CD14-positive monocyte (primary cell): Measurements from ENCODE around the gene BRSK2. TPM values are rescaled to one million over a fixed set of nuclear protein-coding genes. Genes with fewer than 3 reads are reported as not detected.

Source experiments
- DNase-seq, 3 donors: peaks; one replicate each; pipeline ENCODE4 v3.0.0-alpha.2; 2011 to 2022
- H2AFZ ChIP-seq: 2 replicates; pipeline ENCODE4 v1.6.0; 2012; ENCODE audit warnings: mild to moderate bottlenecking, low read depth, low read length, inconsistent platforms; ENCODE audit not compliant: insufficient read depth, poor library complexity, severe bottlenecking
- H3K27ac ChIP-seq, 2 donors: 1 replicate in 1 of 2; 2 replicates in 1 of 2; pipeline ENCODE4 v1.5.1; 2012 to 2013; ENCODE audit warnings: low read length in 2 of 2, control low read depth in 1 of 2, inconsistent platforms in 1 of 2, low read depth in 1 of 2, mild to moderate bottlenecking in 1 of 2
- H3K27me3 ChIP-seq, 2 donors: one replicate each; pipeline versions ENCODE4 v1.6.0 to v1.6.1; 2011 to 2013; ENCODE audit warnings: low read length in 2 of 2; ENCODE audit not compliant: control insufficient read depth in 2 of 2, insufficient read depth in 2 of 2
- H3K36me3 ChIP-seq, 2 donors: replicated peaks in 1 of 2; 1 replicate in 1 of 2; 2 replicates in 1 of 2; pipeline versions ENCODE4 v1.5.1 to v1.6.1; 2012 to 2013; ENCODE audit warnings: low read length in 2 of 2, control low read depth in 1 of 2, inconsistent platforms in 1 of 2, mild to moderate bottlenecking in 1 of 2; ENCODE audit not compliant: insufficient read depth in 2 of 2, control insufficient read depth in 1 of 2
- H3K4me1 ChIP-seq, 2 donors: 1 replicate in 1 of 2; 2 replicates in 1 of 2; pipeline versions ENCODE4 v1.5.1 to v1.6.1; 2012 to 2013; ENCODE audit warnings: low read length in 2 of 2, control low read depth in 1 of 2, inconsistent platforms in 1 of 2, mild to moderate bottlenecking in 1 of 2, moderate library complexity in 1 of 2; ENCODE audit not compliant: insufficient read depth in 2 of 2, control insufficient read depth in 1 of 2
- H3K4me2 ChIP-seq: replicated peaks from 2 replicates; pipeline ENCODE3; 2012; ENCODE audit warnings: low read length, moderate library complexity, mild to moderate bottlenecking; ENCODE audit not compliant: poor library complexity, severe bottlenecking; ENCODE audit errors: extremely low read depth
- H3K4me3 ChIP-seq, 3 experiments: fragments of 200-600 bp in 1 of 3; sonication (generic) in 1 of 3; replicated peaks in 1 of 3; 1 replicate in 2 of 3; 2 replicates in 1 of 3; pipeline ENCODE4 v1.5.1; 2011 to 2013; ENCODE audit warnings: low read length in 3 of 3, mild to moderate bottlenecking in 3 of 3, control low read depth in 2 of 3, low read depth in 2 of 3, inconsistent platforms in 1 of 3, moderate library complexity in 1 of 3
- H3K79me2 ChIP-seq: 2 replicates; pipeline ENCODE4 v1.6.0; 2012; ENCODE audit warnings: mild to moderate bottlenecking, control low read depth, inconsistent platforms, low read length, moderate library complexity; ENCODE audit not compliant: insufficient read depth
- H3K9ac ChIP-seq: 2 replicates; pipeline ENCODE4 v1.6.0; 2017; ENCODE audit warnings: low read length, mild to moderate bottlenecking; ENCODE audit not compliant: insufficient read depth, poor library complexity, severe bottlenecking
- H3K9me3 ChIP-seq, 2 donors: replicated peaks in 1 of 2; 1 replicate in 1 of 2; 2 replicates in 1 of 2; pipeline versions ENCODE4 v1.5.1 to v1.6.1; 2012 to 2013; ENCODE audit warnings: low read length in 2 of 2, control low read depth in 1 of 2; ENCODE audit not compliant: control insufficient read depth in 1 of 2, insufficient read depth in 1 of 2
- H4K20me1 ChIP-seq: 2 replicates; pipeline ENCODE4 v1.6.0; 2012; ENCODE audit warnings: mild to moderate bottlenecking, low read length, control low read depth, moderate library complexity; ENCODE audit not compliant: insufficient read depth
- H3K27ac Mint-ChIP-seq, 7 donors: one replicate each; pipeline ENCODE4 v1.8.0; 2020; ENCODE audit warnings: mild to moderate bottlenecking in 7 of 7, mixed read lengths in 7 of 7, moderate library complexity in 6 of 7, inconsistent platforms in 2 of 7
- H3K27me3 Mint-ChIP-seq, 3 donors: one replicate each; pipeline ENCODE4 v1.8.0; 2021 to 2022; ENCODE audit warnings: low read depth in 3 of 3, mild to moderate bottlenecking in 3 of 3, mixed read lengths in 3 of 3, moderate library complexity in 3 of 3, inconsistent platforms in 1 of 3
- H3K36me3 Mint-ChIP-seq, 2 donors: one replicate each; pipeline ENCODE4 v1.8.0; 2020; ENCODE audit warnings: mixed read lengths in 2 of 2, inconsistent platforms in 1 of 2, mild to moderate bottlenecking in 1 of 2
- H3K4me1 Mint-ChIP-seq: one replicate; pipeline ENCODE4 v1.8.0; 2020; ENCODE audit warnings: mild to moderate bottlenecking, mixed read lengths
- H3K4me3 Mint-ChIP-seq, 2 donors: one replicate each; pipeline ENCODE4 v1.8.0; 2020; ENCODE audit warnings: mild to moderate bottlenecking in 2 of 2, mixed read lengths in 2 of 2, moderate library complexity in 1 of 2
- H3K9me3 Mint-ChIP-seq, 7 donors: one replicate each; pipeline ENCODE4 v1.8.0; 2020 to 2022; ENCODE audit warnings: mixed read lengths in 7 of 7, mild to moderate bottlenecking in 6 of 7, moderate library complexity in 6 of 7, inconsistent platforms in 2 of 7
- WGBS: methylation state at CpG from one replicate; pipeline ENCODE4 v1.1.5; 2013; ENCODE audit warnings: missing lambda C conversion rate; ENCODE audit not compliant: insufficient coverage; 5-methylcytosine and 5-hydroxymethylcytosine counted together
- intact Hi-C, 2 donors: fragments of 100-400 bp; cut with micrococcal nuclease; formaldehyde crosslinking; loops; one replicate each; pipeline versions ENCODE4 v1.15.0 to v1.15.1; 2023
- polyA plus RNA-seq, 3 donors: library from polyadenylated mRNA; depleted of rRNA in 1 of 3; unstranded in 2 of 3; stranded (reverse) in 1 of 3; fragments of 300-500 nt in 2 of 3; fragments of >200 nt in 1 of 3; fragmentation: Illumina TruSeq in 2 of 3; gene quantifications; 1 replicate in 2 of 3; 2 replicates in 1 of 3; pipeline ENCODE4 v1.2.3, GENCODE V29; 2012 to 2021
- TF ChIP-seq, protein P1 (sequence below): fragments of 200-600 bp; IDR thresholded peaks from one replicate; pipeline ENCODE4 v1.8.0; 2022; ENCODE audit warnings: antibody characterized with exemption, mild to moderate bottlenecking

BRSK2 gene
- polyA plus RNA-seq, 3 donors, result 0.13 TPM; not detected in 2

DNA sequence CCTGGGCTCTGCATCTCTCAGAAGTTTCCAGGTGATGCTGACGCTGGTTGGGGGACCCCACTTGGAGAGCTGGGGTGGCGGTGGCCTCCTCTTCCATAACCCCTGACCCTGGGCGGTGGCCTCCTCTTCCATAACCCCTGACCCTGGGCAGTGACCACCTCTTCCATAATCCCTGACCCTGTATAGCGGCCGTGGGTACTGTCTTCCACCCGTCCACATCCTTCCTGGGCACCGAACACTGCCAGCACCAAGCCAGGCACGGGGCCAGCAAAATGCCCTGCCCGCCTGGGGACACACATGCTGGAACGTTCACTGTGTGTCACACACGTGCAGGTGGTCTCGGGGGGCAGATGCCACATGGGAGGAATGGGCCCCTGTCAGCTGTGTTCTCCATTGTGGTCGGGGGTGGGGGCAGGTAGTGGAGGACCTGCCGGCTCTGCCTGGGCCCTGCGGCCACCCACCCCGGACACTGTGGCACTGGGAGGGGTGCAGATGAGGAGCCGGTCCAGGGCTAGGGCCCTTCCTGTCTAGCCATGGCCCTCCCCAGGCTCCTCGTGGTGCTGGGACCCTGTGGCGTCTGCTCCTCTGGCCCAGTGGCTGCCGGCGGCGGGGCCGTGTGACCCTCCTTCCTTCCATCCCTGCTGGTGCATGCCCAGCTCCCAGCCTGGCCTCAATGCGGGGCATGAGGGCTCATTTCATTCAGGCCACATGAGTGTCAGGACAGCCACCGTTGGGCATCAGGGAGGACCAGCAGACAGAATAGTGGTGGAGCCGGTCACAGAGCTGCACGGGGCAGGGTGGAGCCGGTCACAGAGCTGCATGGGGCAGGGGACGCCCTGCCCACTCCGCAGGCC is 10.8 kb downstream of the BRSK2 start:
- H4K20me1 ChIP-seq, result no peaks in the 10 kb centered on the region
- H3K9me3 Mint-ChIP-seq, result no peaks in the 10 kb centered on the region
- no peak for DNase-seq
- H2AFZ ChIP-seq, result no peak overlapping the region
- H3K4me3 ChIP-seq, result no peak overlapping the region
- WGBS, result 92% methylated on average over 28 of the region's 30 CpGs
- H3K27ac ChIP-seq, result no peak overlapping the region
- no peak overlapping the region for H3K4me2 ChIP-seq
- no peaks in the 10 kb centered on the region for H3K4me1 Mint-ChIP-seq
- H3K36me3 ChIP-seq, result no peaks in the 10 kb centered on the region
- TF ChIP-seq, protein P1, sequence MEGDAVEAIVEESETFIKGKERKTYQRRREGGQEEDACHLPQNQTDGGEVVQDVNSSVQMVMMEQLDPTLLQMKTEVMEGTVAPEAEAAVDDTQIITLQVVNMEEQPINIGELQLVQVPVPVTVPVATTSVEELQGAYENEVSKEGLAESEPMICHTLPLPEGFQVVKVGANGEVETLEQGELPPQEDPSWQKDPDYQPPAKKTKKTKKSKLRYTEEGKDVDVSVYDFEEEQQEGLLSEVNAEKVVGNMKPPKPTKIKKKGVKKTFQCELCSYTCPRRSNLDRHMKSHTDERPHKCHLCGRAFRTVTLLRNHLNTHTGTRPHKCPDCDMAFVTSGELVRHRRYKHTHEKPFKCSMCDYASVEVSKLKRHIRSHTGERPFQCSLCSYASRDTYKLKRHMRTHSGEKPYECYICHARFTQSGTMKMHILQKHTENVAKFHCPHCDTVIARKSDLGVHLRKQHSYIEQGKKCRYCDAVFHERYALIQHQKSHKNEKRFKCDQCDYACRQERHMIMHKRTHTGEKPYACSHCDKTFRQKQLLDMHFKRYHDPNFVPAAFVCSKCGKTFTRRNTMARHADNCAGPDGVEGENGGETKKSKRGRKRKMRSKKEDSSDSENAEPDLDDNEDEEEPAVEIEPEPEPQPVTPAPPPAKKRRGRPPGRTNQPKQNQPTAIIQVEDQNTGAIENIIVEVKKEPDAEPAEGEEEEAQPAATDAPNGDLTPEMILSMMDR, result no peak
- H3K9me3 ChIP-seq, result no peaks in the 10 kb centered on the region
- intact Hi-C loops, result no loop called here
- H3K36me3 Mint-ChIP-seq, result no peaks in the 10 kb centered on the region
- H3K4me3 Mint-ChIP-seq, result no peak overlapping the region
- H3K9ac ChIP-seq, result no peak overlapping the region
- H3K27me3 Mint-ChIP-seq, result peaks cover 0 to 14% (median 5%) of the 10 kb centered on the region in 3 donors
- H3K79me2 ChIP-seq, result no peaks in the 10 kb centered on the region
- no peaks in the 10 kb centered on the region for H3K4me1 ChIP-seq
- no peak overlapping the region for H3K27ac Mint-ChIP-seq
- no peaks in the 10 kb centered on the region for H3K27me3 ChIP-seq

DNA sequence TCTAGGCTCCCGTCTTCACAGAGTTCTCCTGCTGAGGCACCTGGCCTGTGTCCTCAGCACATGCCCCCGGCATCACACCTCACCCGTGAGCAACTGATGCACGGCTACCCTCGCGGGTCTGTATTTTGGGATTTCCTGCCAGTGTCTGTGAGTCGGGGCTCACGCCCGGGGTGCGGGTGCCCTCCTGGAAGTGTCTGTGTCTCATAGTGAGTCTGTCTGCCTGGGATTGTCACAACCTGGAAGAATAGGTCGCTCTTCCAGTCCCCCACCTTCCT is 11.4 kb downstream of the BRSK2 start:
- no peak overlapping the region for H3K27ac Mint-ChIP-seq
- 88% methylated on average over 9 of the region's 11 CpGs for WGBS
- no peaks in the 10 kb centered on the region for H3K9me3 ChIP-seq
- no peaks in the 10 kb centered on the region for H3K4me1 ChIP-seq
- no peaks in the 10 kb centered on the region for H3K79me2 ChIP-seq
- no peaks in the 10 kb centered on the region for H3K27me3 ChIP-seq
- peaks cover 0 to 1% (median 0%) of the 10 kb centered on the region in 7 donors for H3K9me3 Mint-ChIP-seq
- peaks cover 0 to 12% (median 5%) of the 10 kb centered on the region in 3 donors for H3K27me3 Mint-ChIP-seq
- no peak for DNase-seq
- H3K9ac ChIP-seq, result no peak overlapping the region
- no peak overlapping the region for H3K4me3 ChIP-seq
- no peak overlapping the region for H3K4me2 ChIP-seq
- no peak overlapping the region for H3K4me3 Mint-ChIP-seq
- intact Hi-C loops, result no loop called here
- no peaks in the 10 kb centered on the region for H3K4me1 Mint-ChIP-seq
- H2AFZ ChIP-seq, result no peak overlapping the region
- H4K20me1 ChIP-seq, result no peaks in the 10 kb centered on the region
- TF ChIP-seq, protein P1, result no peak
- no peaks in the 10 kb centered on the region for H3K36me3 Mint-ChIP-seq
- no peak overlapping the region for H3K27ac ChIP-seq
- no peaks in the 10 kb centered on the region for H3K36me3 ChIP-seq
